MV-4-11 (cell line): Measurements from ENCODE around the gene PRRT3.
"Not testable (repeated sequence)": the region's sequence is repeated elsewhere in the genome, so short reads cannot be mapped to it uniquely, and the experiment has no call there.

Experiments used
- DNase-seq: peaks from one replicate; lab custom pipeline; 2025; lab: John Stamatoyannopoulos, UW

The PRRT3 gene

DNA sequence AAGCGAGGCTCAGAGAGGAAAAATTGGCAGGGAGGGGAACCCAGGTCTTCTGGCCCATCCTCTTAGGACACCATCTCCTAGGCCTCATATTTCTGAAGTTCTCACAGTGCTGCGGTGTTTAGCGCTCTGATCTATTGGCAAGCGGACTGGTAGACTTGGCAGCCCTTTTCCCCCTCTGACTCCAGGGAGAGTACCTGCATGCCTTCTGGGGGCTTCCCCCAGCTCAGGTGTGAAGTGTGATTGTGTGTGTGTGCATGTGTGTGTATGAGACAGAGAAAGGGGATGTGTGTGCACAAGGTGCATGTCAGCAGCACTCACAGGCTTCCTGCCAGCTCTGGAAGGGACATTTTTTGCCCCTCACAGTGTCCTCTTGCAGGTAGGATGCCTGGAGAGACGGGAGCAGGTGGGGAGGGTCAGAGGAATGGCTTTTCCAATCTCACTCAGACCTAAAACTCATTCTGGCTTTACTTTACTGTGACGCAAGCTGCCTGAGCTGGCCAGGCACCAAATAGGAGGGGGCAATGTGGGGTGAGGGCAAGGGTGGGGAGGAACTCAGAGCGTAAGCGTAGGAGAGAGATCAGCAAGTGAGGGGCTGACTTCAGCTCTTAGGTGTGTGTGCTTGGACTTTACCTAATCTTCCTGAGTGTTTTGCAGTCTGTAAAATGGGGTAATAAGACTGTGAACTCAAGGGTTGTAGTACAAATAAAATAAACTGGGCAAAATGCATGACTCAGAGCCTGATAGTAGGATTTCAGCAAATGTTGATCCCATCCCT is 53.6 kb downstream of the PRRT3 start:
- DNase-seq: no peak

DNA sequence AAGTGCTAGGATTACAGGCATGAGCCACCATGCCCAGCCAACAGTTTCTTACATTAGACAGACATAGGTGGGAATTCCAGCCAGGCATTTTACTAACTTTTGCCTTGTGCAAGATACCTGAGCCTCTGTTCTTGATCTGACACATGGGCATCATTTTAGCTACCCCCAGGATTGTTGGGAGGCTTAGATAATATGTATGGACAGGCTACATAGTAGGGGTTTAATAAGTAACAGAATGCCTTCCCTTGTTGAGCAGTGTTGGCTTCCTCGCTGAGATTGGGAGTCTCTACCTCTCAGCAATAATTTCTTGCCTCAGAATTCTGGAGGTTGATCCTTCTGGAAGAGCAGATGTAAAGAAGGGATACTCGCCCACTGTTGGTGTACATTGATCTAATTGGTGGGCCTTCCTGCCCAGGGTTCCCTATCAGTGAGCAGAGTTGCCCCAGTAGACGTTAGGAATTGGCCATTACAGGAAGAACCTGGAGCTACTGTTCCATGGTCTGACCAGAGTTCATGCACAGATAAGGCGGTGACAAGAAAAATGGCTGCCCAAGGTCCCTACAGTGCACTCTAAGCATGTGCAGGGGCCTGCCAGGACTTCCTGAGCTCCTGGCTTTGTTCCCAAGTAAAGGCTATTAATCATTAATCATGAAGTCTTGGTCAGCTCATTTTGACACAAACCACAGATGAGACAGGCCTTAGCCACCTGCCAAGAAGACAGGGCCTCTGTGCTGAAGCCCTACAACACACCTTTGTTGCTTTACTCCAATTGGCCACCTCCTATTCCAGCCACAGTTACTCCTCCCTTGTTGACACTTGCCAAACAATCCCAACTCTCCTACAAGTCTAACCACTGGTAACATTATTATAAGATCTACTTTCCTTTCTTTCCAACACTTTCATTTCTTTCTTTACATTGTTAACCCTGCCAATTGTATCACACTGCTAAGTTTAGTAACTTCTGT is 54.5 kb downstream of the PRRT3 start:
- DNase-seq: no peak

DNA sequence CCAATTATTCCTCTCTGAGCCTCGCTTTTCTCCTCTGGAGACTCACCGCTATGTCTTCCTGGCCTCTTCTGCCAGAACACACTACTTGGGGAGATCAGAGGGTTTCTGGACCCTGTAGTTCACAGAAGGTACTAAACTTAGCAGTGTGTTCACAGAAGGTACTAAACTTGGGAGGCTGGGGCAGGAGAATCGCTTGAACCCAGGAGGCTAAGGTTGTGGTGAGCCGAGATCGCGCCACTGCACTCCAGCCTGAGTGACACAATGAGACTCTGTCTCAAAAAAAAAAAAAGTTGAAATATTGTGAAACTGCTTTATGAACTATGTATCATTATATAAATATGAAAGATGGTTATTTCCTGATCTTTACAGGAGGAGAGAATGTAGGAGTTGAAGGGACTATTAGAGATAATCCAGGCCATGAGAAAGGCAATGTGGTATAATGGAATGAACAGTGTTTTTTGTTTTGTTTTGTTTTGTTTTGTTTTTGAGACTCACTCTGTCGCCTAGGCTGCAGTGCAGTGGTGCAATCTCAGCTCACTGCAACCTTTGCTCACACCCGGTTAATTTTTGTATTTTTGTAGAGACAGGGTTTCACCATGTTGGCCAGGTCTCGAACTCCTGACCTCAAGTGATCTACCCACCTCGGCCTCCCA is 55.3 kb downstream of the PRRT3 start:
- peak; percentile 44 for DNase-seq

DNA sequence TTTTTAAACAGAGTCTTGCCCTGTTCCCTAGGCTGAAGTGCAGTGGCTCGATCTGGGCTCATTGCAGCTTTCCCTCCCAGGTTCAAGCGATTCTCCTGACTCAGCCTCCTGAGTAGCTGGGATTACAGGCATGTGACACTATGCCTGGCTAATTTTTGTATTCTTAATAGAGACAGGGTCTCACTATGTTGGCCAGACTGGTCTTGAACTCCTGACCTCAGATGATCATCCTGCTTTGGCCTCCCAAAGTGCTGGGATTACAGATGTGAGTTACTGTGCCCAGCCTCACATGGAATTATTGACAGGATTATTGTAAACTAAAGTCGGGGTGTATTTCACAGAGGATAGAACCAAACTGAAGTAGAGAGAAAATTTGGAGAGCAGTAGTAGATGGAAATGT is 56.5 kb downstream of the PRRT3 start:
- not testable (repeated sequence) for DNase-seq
